Kidney glomerular epithelial cell (primary cell): Measurements from ENCODE around the gene RORC.
"Not testable (repeated sequence)": the region's sequence is repeated elsewhere in the genome, so short reads cannot be mapped to it uniquely, and the experiment has no call there.

Experiments used
- DNase-seq: peaks from one replicate; lab custom pipeline; 2025; lab: John Stamatoyannopoulos, UW

The RORC gene

DNA sequence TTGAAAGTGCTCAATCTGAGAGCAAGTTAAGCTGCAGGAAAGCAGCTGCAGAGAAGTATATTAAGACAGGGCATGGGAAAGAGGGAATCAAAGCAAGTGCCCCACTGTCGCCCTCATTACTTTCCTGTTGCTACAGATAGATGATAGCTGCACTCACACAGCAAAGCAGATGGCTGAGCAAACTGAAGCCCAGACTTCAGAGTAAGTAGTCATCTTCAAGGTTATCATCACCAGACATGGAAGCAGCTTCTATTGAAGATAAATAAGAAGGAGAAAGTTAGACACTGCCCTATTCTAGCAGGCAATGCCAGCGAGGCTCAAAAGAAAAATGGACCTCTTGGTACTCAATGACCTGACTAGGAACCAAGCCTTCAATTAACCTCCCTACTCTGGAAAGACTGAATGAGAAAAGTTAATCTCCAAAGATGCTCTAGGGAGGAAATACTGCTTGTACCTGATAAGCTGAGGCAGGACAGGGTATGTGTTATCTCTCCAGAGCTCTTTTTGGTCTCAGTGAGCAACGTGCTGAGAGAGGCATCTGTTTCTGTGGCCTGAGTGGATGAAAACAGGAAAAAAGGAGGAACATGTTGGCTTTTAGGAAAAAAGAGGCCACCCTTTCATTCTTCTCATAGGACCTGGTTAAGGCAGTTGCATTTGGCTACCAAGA is 57.2 kb downstream of the RORC start:
- DNase-seq, result no peak

DNA sequence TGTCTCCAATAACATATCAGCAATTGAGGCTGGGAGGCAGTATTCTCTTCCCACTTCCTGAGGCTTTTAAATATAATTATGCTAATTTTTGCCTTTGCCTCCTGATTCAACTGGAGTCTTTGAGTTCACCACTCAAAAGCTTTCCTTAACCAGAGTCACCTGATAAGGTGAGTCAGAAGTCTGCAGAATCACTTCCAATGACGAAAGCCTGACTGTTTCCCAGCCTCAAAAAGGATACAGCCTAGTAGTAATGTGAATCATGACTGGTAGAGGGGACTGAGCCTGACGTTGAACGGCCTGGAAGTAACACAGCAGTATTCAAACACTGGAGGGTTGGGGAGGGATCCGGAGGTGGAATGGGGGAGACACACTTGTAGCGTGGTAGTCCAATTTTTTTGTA is 57.9 kb downstream of the RORC start:
- DNase-seq, result no peak

- not testable (repeated sequence) for DNase-seq
These were observed 62.3 kb downstream of the RORC start for GRCh38 chr1:151769270-151769669.

DNA sequence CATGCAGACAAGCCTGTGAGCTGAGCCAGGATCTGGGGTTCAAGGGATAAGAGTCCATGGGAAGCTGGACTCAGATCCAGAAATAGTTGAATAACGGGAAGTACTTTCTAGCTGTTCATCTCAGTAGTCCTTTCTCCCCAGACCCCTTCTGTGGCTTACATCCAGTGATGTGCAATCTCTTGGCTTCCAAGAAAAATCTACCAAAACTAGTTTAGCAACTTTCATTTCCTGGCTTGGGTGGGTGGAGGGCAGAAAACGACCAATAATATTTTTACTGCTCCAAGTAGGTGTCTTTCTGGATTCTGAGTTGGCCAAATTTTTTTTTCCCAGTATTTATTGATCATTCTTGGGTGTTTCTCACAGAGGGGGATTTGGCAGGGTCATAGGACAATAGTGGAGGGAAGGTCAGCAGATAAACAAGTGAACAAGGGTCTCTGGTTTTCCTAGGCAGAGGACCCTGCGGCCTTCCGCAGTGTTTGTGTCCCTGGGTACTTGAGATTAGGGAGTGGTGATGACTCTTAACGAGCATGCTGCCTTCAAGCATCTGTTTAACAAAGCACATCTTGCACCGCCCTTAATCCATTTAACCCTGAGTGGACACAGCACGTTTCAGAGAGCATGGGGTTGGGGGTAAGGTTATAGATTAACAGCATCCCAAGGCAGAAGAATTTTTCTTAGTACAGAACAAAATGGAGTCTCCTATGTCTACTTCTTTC is 63.1 kb downstream of the RORC start:
- not testable (repeated sequence) for DNase-seq

DNA sequence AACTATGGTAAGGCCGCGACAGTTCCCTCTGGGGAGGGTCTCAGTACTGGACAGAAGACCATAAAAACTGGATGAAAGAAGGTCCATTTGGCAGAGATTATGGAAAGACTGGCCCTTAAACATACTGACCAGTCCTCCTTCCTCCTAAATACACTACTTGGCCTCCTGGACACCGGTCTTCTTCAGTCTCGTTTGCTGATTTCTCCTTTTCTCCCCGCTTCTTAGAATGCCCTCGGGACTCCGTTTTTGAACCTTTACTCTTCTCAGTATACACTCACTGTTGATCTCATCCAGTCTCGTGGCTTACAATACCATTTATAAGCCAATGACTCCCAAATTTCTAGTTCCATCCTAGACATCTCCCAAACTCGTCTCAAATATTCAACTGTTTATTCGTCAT is 67.6 kb downstream of the RORC start:
- no peak for DNase-seq

- DNase-seq, result peak; percentile 63
These were observed 68.4 kb downstream of the RORC start, which contains the start of gene MRPL9 for GRCh38 chr1:151762941-151763921. TSS of gene MRPL9 (minus strand) at chr1:151763496. CDS start at chr1:151763479, 17 bp downstream.

DNA sequence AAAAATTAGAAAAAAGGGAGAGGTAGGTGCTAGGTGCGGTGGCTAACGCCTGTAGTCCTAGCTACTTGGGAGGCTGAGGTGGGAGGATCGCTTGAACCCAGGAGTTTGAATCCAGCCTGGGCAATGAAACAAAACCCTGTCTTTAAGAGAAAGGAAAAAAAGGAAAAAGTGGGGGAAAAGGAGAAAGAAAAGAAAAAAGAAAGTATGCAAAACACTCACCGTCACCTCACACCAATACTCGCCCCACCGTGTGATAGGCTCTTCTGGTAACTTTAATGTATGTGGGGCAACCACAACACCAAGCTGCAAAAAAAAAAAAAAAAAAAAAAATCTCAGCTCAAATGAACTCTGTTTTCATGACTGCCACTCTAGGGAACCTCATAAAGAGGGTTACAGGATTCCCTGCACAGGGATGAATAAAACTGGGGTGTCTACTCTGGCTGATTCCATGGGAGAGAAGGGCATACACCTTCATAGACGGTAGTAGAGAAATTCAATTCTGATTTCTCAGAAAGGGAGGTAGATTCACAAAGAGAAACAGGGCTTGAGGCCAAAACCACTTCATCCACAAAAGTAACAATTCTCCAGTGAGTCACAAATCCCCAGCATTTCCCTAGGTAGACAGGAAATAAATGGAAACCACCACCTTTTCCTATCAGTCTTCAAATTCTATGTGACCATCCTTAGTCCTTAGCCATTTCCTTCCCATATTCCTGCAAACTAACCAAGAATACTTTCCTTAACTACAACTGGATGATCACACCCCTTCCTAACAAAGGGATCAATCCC is 70.8 kb downstream of the RORC start:
- DNase-seq, result no peak

DNA sequence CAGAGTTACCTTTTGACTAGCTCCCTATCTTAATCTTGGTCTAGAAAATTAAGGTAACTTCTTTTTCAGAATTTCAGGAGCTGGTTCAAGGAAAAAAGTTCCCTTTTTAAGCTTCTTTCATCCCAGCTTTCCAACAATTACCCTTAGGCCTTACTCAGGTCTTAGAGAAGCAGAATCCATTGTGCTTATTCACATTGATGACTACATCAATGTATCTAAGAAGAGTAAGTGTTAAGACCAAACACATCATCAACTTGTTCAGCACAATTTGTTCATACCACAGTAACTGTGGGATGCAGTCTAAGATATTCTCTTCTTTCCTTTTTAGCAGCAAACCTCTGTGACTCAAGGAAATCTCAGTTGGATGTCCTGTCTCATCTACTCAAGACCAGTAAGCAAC is 72.4 kb downstream of the RORC start:
- no peak for DNase-seq

DNA sequence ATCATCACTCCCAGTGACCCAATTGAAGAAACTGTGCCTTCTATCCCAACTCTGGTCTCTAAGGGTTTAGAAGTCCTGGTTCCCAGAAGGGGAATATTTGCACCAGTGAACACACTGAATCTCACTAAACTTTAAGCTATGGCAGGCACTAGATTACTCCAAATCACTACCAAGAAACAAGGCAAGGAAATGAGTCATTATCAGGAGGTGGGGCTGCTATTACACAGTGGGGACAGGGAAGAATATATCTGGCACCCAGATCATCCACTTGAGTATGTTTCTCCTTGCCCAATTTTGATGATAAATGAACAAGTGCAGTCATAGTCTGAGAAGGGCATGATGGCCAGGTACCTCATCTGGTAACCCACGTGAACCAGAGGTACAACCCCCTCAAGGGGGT is 75.3 kb downstream of the RORC start:
- peak; percentile 7 for DNase-seq
